HCT116 (cell line): ENCODE results near the gene GNAO1. TPM values are rescaled to one million over a fixed set of nuclear protein-coding genes. Genes with fewer than 3 reads are reported as not detected.

Source experiments
- ATAC-seq: fragments of 200-7000 bp; cut with Tn5 transposase; 2 replicates; pipeline ENCODE4 v1.9.1; 2020; ENCODE audit warnings: mild to moderate bottlenecking, moderate library complexity
- BruUV-seq: library from RNA; stranded (reverse); fragments of 400-500 nt; replicated peaks from 2 replicates; lab custom pipeline; 2021; lab: Mats Ljungman, UMichigan
- CTCF ChIA-PET: fragments of 300-600 bp; sonication (Branson Sonifier 250); formaldehyde crosslinking; loops from one replicate; lab custom pipeline; 2021; ENCODE audit warnings: antibody characterized with exemption; lab: Charles Lee
- POLR2A ChIA-PET: fragments of 300-600, 350-600 bp; sonication (Branson Sonifier 250); formaldehyde crosslinking; loops from one replicate; lab custom pipeline; 2021; ENCODE audit warnings: antibody characterized with exemption; lab: Charles Lee
- RAD21 ChIA-PET, 2 experiments: fragments of 300-600 bp; sonication (Branson Sonifier 250); formaldehyde crosslinking; loops; one replicate each; lab custom pipeline; 2023; ENCODE audit warnings: low total read pairs in 2 of 2; ENCODE audit not compliant: uncharacterized antibody in 2 of 2, unreplicated experiment in 2 of 2, low non-redundant PET in 1 of 2; lab: Charles Lee
- DNase-seq: peaks from one replicate; pipeline ENCODE4 v3.0.0-alpha.2; 2010; ENCODE audit warnings: low read depth, low spot score
- H2AFZ ChIP-seq: fragments of 200-600 bp; shearing (Covaris generic), sonication (generic); 2 replicates; pipeline ENCODE4 v1.6.1; 2017; ENCODE audit warnings: low read depth, mixed run types, mixed read lengths, antibody characterized with exemption, low read length; ENCODE audit not compliant: poor library complexity, severe bottlenecking
- H3K27ac ChIP-seq: 2 replicates; pipeline ENCODE4 v1.5.1; 2012; ENCODE audit warnings: low read depth, low read length
- H3K27me3 ChIP-seq: fragments of 200-600 bp; sonication (generic); 2 replicates; pipeline ENCODE4 v1.6.1; 2016; ENCODE audit warnings: mixed run types, low read length, mixed read lengths; ENCODE audit not compliant: insufficient read depth
- H3K36me3 ChIP-seq, 2 experiments: fragments of 200-500 bp in 1 of 2; fragments of 200-600 bp in 1 of 2; sonication (Bioruptor generic) in 1 of 2; sonication (generic) in 1 of 2; 2 replicates each; pipeline versions ENCODE4 v1.5.1 to v1.6.1; 2014 to 2016; ENCODE audit warnings: low read length in 2 of 2, inconsistent platforms in 1 of 2, mixed read lengths in 1 of 2, mixed run types in 1 of 2; ENCODE audit not compliant: insufficient read depth in 2 of 2, control insufficient read depth in 1 of 2
- H3K4me1 ChIP-seq, 2 experiments: fragments of 200-600 bp in 1 of 2; sonication (generic) in 1 of 2; 2 replicates each; pipeline versions ENCODE4 v1.5.1 to v1.6.1; 2012 to 2017; ENCODE audit warnings: low read length in 2 of 2, inconsistent platforms in 1 of 2, mild to moderate bottlenecking in 1 of 2, mixed read lengths in 1 of 2, mixed run types in 1 of 2, moderate library complexity in 1 of 2; ENCODE audit not compliant: insufficient read depth in 2 of 2, control insufficient read depth in 1 of 2
- H3K4me2 ChIP-seq: fragments of 200-600 bp; sonication (generic); 2 replicates; pipeline ENCODE4 v1.6.1; 2017; ENCODE audit warnings: mixed run types, low read length, mixed read lengths
- H3K4me3 ChIP-seq, 2 experiments: fragments of 200-600 bp in 1 of 2; sonication (generic) in 1 of 2; replicated peaks in 1 of 2; 2 replicates each; pipeline ENCODE4 v1.5.1; 2011 to 2016; ENCODE audit warnings: low read length in 2 of 2, control low read depth in 1 of 2, low read depth in 1 of 2, mild to moderate bottlenecking in 1 of 2, mixed read lengths in 1 of 2, mixed run types in 1 of 2
- H3K79me2 ChIP-seq: fragments of 200-600 bp; sonication (generic); 2 replicates; pipeline ENCODE4 v1.6.1; 2017; ENCODE audit warnings: mild to moderate bottlenecking, mixed run types, low read length, moderate library complexity, mixed read lengths; ENCODE audit not compliant: insufficient read depth
- H3K9ac ChIP-seq: fragments of 200-600 bp; sonication (generic); 2 replicates; pipeline ENCODE4 v1.6.1; 2016; ENCODE audit warnings: low read length, mixed read lengths
- H3K9me2 ChIP-seq: fragments of 200-600 bp; sonication (generic), shearing (Covaris generic); 2 replicates; pipeline ENCODE4 v1.6.1; 2017; ENCODE audit warnings: mixed run types, mild to moderate bottlenecking, moderate library complexity; ENCODE audit not compliant: insufficient read depth
- H3K9me3 ChIP-seq, 2 experiments: fragments of 200-500 bp in 1 of 2; fragments of 200-600 bp in 1 of 2; sonication (Bioruptor generic) in 1 of 2; sonication (generic) in 1 of 2; 2 replicates each; pipeline ENCODE4 v1.6.1; 2014 to 2017; ENCODE audit warnings: low read length in 2 of 2, mixed read lengths in 2 of 2, inconsistent platforms in 1 of 2, low read depth in 1 of 2, mild to moderate bottlenecking in 1 of 2, mixed run types in 1 of 2, moderate library complexity in 1 of 2; ENCODE audit not compliant: control insufficient read depth in 1 of 2, insufficient read depth in 1 of 2
- H4K20me1 ChIP-seq: fragments of 200-600 bp; sonication (generic), shearing (Covaris generic); 2 replicates; pipeline ENCODE4 v1.6.1; 2017; ENCODE audit warnings: mixed run types, mild to moderate bottlenecking, moderate library complexity; ENCODE audit not compliant: insufficient read depth
- ATF3 ChIP-seq: IDR thresholded peaks from 2 replicates; pipeline ENCODE4 v1.6.1; 2012
- CBX3 ChIP-seq: IDR thresholded peaks from 2 replicates; pipeline ENCODE4 v1.6.1; 2012; ENCODE audit warnings: low read depth
- CTCF ChIP-seq, 3 experiments: fragments of 200-600 bp in 1 of 3; sonication (generic) in 1 of 3; IDR thresholded peaks in 2 of 3; conservative IDR thresholded peaks in 1 of 3; 2 replicates each; pipeline ENCODE4 v1.5.1; 2012 to 2017; ENCODE audit warnings: low read depth in 2 of 3, low read length in 2 of 3, antibody characterized with exemption in 1 of 3, borderline replicate concordance in 1 of 3, control low read depth in 1 of 3, mild to moderate bottlenecking in 1 of 3, mixed read lengths in 1 of 3, mixed run types in 1 of 3, moderate library complexity in 1 of 3; ENCODE audit not compliant: insufficient read depth in 1 of 3
- EGR1 ChIP-seq: IDR thresholded peaks from 2 replicates; pipeline ENCODE4 v1.6.1; 2012; ENCODE audit warnings: low read depth
- EZH2phosphoT487 ChIP-seq: fragments of 200-600 bp; IDR thresholded peaks from 2 replicates; pipeline ENCODE4 v1.6.1; 2018; ENCODE audit warnings: antibody characterized with exemption, borderline replicate concordance
- FOSL1 ChIP-seq: IDR thresholded peaks from 2 replicates; pipeline ENCODE4 v1.6.1; 2012; ENCODE audit warnings: low read depth
- RAD21 ChIP-seq: IDR thresholded peaks from 2 replicates; pipeline ENCODE4 v1.6.1; 2012; ENCODE audit warnings: low read depth, mild to moderate bottlenecking
- REST ChIP-seq: IDR thresholded peaks from 2 replicates; pipeline ENCODE4 v1.6.1; 2012; ENCODE audit warnings: low read depth
- SP1 ChIP-seq: IDR thresholded peaks from 2 replicates; pipeline ENCODE4 v1.6.1; 2012; ENCODE audit warnings: low read depth
- TCF7L2 ChIP-seq: IDR thresholded peaks from 2 replicates; pipeline ENCODE4 v1.7.0; 2011; ENCODE audit warnings: borderline replicate concordance, inconsistent platforms; ENCODE audit not compliant: insufficient read depth, insufficient read length; ENCODE audit errors: extremely low read depth
- YY1 ChIP-seq: IDR thresholded peaks from 2 replicates; pipeline ENCODE4 v1.6.1; 2011; ENCODE audit warnings: low read length, low read depth, moderate library complexity, mild to moderate bottlenecking; ENCODE audit not compliant: insufficient replicate concordance; ENCODE audit errors: extremely low read depth
- ZBTB33 ChIP-seq: IDR thresholded peaks from 2 replicates; pipeline ENCODE4 v1.6.1; 2011; ENCODE audit warnings: mild to moderate bottlenecking, low read length, moderate library complexity; ENCODE audit not compliant: insufficient replicate concordance; ENCODE audit errors: extremely low read depth
- intact Hi-C: fragments of 100-400 bp; cut with micrococcal nuclease; formaldehyde crosslinking; loops from 2 replicates; pipeline ENCODE4 v1.10.0; 2022
- total RNA-seq: library from RNA; stranded (reverse); gene quantifications from one replicate; pipeline ENCODE4 v1.2.1, GENCODE V29; 2021; ENCODE audit not compliant: unreplicated experiment

GNAO1 gene
- total RNA-seq, 1 experiment from 2014 or later: 0.12 TPM

GRCh38 chr16:56260378-56261160 is 69.3 kb downstream of the GNAO1 start:
- TF ChIP-seq EGR1 (no peak), YY1 (no peak), CTCF (IDR thresholded peaks at IDR 0.05 in 2 of 3, conservative IDR thresholded peaks at IDR 0.05 in 1 of 3; ENCODE audit: borderline replicate concordance in 1 of 3, insufficient read depth in 1 of 3, low read depth in 2 of 3, low read length in 2 of 3) (no peak), EZH2phosphoT487 (no peak), FOSL1 (no peak), REST (no peak), RAD21 (no peak), TCF7L2 (no peak), ZBTB33 (no peak), CBX3 (no peak), ATF3 (no peak), SP1 (no peak)
- Histone ChIP-seq H3K9ac (no peak overlapping the region), H3K4me1 (no peaks in the 10 kb centered on the region), H4K20me1 (no peaks in the 10 kb centered on the region), H3K9me3 (no peaks in the 10 kb centered on the region), H3K4me2 (no peak overlapping the region), H3K79me2 (no peaks in the 10 kb centered on the region), H3K36me3 (no peaks in the 10 kb centered on the region), H3K27ac (no peak overlapping the region), H3K9me2 (no peaks in the 10 kb centered on the region), H3K4me3 (no peak overlapping the region), H3K27me3 (peaks cover 35% of the 10 kb centered on the region), H2AFZ (no peak overlapping the region)
- no peak for ATAC-seq
- ChIA-PET RAD21 (no interaction called here), CTCF (no interaction called here), POLR2A (no interaction called here)
- intact Hi-C loops: no loop called here
- BruUV-seq: no TSS peak
- DNase-seq: no peak
